Mammary epithelial cell (primary cell): ENCODE results near the gene LPP.

Source experiments
- EZH2 ChIP-seq: IDR thresholded peaks from 2 replicates; pipeline ENCODE4 v1.6.1; 2012; ENCODE audit warnings: low read length, inconsistent platforms, borderline replicate concordance
- TF ChIP-seq, protein P1 (sequence below), 2 donors: IDR thresholded peaks in 1 of 2; conservative IDR thresholded peaks in 1 of 2; 2 replicates each; pipeline ENCODE4 v1.5.1; 2011 to 2012; ENCODE audit warnings: inconsistent platforms in 2 of 2, low read length in 2 of 2, mild to moderate bottlenecking in 2 of 2, control low read depth in 1 of 2, low read depth in 1 of 2; ENCODE audit not compliant: insufficient read depth in 1 of 2; ENCODE audit errors: extremely low read depth in 1 of 2

- TF ChIP-seq, protein P1, sequence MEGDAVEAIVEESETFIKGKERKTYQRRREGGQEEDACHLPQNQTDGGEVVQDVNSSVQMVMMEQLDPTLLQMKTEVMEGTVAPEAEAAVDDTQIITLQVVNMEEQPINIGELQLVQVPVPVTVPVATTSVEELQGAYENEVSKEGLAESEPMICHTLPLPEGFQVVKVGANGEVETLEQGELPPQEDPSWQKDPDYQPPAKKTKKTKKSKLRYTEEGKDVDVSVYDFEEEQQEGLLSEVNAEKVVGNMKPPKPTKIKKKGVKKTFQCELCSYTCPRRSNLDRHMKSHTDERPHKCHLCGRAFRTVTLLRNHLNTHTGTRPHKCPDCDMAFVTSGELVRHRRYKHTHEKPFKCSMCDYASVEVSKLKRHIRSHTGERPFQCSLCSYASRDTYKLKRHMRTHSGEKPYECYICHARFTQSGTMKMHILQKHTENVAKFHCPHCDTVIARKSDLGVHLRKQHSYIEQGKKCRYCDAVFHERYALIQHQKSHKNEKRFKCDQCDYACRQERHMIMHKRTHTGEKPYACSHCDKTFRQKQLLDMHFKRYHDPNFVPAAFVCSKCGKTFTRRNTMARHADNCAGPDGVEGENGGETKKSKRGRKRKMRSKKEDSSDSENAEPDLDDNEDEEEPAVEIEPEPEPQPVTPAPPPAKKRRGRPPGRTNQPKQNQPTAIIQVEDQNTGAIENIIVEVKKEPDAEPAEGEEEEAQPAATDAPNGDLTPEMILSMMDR (conservative IDR thresholded peaks at IDR 0.05 in 1 of 2, IDR thresholded peaks at IDR 0.05 in 1 of 2; ENCODE audit: extremely low read depth in 1 of 2, insufficient read depth in 1 of 2, low read depth in 1 of 2, low read length in 2 of 2), result no peak
- TF ChIP-seq EZH2, result no peak
Measured at GRCh38 chr3:188916934-188917401, 763.0 kb downstream of the LPP start.
